ENCODE results near the gene ASTN2.

- TF ChIP-seq POLR2A (IDR thresholded peaks at IDR 0.05; ENCODE audit: low read depth, low read length) (no peak), HDAC2 (IDR thresholded peaks at IDR 0.05) (no peak), CTCF (IDR thresholded peaks at IDR 0.05 in 2 of 3, conservative IDR thresholded peaks at IDR 0.05 in 1 of 3; ENCODE audit: control insufficient read depth in 2 of 3, extremely low read depth in 1 of 3, insufficient read depth in 1 of 3, low read depth in 3 of 3, low read length in 3 of 3) (no peak), TARDBP (IDR thresholded peaks at IDR 0.05; ENCODE audit: borderline replicate concordance) (no peak), IKZF1 (conservative IDR thresholded peaks at IDR 0.05) (no peak), JUNB (IDR thresholded peaks at IDR 0.05) (no peak), FOS (IDR thresholded peaks at IDR 0.05; ENCODE audit: borderline replicate concordance, extremely low read depth, insufficient read length) (no peak), EP300 (IDR thresholded peaks at IDR 0.05; ENCODE audit: borderline replicate concordance in 1 of 2, control insufficient read depth in 1 of 2, low read depth in 2 of 2, low read length in 2 of 2) (no peak), ZNF217 (IDR thresholded peaks at IDR 0.05) (no peak), ZNF384 (IDR thresholded peaks at IDR 0.05; ENCODE audit: borderline replicate concordance, low read depth, low read length) (no peak)
Observed at GRCh38 chr9:116380496-116380995, 1034.3 kb downstream of the ASTN2 start.
